M059J (cell line): ENCODE data around the gene ADGRG6. TPM values are rescaled to one million over a fixed set of nuclear protein-coding genes. Genes with fewer than 3 reads are reported as not detected.
A peak's percentile ranks its signal among the peaks of the same experiment; 100 is the strongest.
"Not testable (repeated sequence)": the region's sequence is repeated elsewhere in the genome, so short reads cannot be mapped to it uniquely, and the experiment has no call there.

Source experiments
- DNase-seq: peaks from one replicate; pipeline ENCODE4 v3.0.0-alpha.2; 2012; ENCODE audit warnings: low read depth
- total RNA-seq: library from RNA; depleted of rRNA; stranded (reverse); fragments of >200 nt; shearing (Covaris generic); gene quantifications from 2 replicates; pipeline ENCODE4 v1.2.3, GENCODE V29; 2014

Gene ADGRG6
- total RNA-seq, 1 experiment from 2014 or later, result 8.8 TPM

- DNase-seq, result peak; percentile 35
Measured at GRCh38 chr6:142407685-142408273, 106.0 kb downstream of the ADGRG6 start.

DNA sequence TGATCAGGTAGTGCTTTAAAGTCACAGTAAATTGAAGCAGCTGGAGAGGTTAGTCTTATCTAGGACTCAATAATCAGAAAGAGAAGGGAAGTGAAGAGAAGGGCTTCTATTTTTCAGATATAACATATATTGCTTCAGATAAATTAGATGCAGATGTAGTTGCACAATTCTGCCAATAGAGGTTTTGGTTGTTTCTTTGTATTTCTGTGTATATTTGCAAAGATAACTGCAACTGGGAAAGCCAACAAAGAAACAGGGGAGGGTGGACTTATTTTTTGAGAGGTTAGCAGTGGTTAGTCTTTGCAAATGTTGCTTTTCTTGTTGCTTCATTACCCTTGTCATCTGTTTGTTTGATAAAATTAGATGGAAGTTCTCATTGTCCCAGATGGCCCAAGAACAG is 106.6 kb downstream of the ADGRG6 start:
- no peak for DNase-seq

GRCh38 chr6:142409794-142410193 is 108.0 kb downstream of the ADGRG6 start:
- no peak for DNase-seq

DNA sequence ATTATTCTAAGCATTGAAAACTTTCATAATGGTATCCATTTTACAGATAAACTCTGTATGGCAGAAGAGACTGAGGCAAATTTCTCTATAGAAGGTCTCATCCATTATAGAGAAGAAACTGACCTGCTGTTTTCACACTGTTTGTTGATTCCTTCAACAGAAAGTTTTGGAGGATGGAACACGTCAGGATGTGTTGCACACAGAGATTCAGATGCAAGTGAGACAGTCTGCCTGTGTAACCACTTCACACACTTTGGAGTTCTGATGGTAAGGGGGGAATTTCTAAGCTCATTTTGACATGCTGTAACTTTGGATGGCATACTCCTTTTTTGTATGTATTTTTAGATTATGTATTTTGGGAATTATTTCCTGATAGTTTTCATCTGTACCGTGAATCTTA is 109.3 kb downstream of the ADGRG6 start:
- DNase-seq, result no peak

DNA sequence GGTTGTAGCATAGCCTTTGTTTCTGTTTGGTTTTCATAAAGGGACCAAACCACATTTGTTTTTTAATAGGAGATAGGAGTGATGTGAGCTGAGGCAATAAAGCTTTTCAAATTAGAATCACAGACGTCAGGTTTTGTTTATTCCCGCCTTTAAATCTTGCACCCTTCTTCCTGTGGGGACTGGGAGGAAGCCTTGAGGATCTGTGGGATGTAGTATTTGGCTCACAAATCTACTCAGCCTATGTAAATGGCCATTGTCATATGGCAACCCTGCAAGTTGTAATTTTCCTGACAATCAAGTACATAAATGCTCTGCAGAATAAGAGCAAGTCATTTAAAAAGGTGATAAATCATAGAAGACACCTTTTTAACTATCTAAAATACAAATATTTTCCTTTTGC is 110.4 kb downstream of the ADGRG6 start:
- no peak for DNase-seq

DNA sequence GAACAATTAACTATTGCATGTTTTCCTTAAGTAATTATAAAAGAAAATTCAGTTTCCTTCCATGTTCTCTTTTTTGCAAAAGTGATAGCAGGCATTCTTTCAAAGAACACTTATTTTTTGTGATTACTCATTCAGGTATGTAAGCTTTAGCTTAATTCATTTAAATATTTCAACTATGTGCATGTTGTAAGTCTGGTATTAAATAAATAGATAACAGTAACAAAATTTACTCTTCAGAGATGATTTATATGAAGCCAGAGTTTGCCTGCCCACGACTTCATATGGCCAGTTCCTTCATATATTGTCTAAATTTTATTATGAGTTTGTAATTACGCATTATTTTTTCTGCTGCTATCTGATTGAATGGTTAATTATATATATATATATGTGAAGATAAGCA is 110.9 kb downstream of the ADGRG6 start:
- DNase-seq, result no peak

DNA sequence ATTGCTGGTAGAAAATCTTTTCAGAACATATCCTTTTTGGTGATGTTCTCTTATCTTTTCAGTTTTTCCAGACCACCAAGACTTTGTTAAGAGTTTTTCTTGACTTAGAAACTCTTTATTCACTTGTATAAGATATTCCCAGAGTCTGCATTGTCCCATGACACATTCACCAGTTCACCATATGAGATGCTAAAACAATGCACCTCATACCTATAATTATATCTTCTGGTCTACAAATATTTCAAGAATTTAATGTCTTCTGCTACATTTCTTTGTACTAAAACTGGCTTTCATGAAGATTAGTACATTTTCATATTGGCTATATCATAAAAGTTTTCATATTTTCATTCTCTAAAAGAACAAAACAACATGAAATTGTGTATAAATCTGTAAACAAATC is 111.3 kb downstream of the ADGRG6 start:
- peak; percentile 77 for DNase-seq

DNA sequence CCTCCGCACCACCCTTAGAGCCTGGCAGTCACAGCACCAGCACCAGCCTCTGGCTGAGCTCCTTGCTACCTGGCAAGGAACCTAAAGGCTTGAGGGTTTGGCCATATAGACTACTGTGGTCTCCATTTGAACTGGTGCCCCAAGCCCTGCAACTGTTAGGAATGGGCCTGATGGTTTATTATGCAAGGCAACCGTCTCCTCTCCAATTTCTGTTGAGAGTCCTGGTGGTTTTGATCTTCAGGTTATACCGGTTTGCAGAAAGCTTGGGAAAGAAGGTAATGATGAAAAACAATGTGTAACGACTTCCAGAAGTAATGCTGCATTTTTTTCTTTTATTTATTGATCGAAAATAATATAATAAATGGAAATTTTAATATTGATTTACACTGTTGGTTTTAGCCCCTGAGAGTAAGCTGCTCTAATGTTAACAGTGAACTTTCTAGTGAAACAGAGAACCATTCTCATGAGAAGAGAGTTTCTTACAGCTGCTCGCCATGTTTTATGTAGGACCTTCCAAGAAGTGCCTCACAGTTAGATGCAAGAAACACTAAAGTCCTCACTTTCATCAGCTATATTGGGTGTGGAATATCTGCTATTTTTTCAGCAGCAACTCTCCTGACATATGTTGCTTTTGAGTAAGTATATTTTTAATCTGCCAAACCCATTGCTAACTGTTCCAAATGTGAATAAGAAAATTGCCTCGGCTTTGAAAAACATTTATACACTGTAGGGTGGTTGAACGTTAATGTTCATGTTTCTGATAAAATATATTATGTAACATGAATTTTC is 112.8 kb downstream of the ADGRG6 start:
- DNase-seq, result no peak

DNA sequence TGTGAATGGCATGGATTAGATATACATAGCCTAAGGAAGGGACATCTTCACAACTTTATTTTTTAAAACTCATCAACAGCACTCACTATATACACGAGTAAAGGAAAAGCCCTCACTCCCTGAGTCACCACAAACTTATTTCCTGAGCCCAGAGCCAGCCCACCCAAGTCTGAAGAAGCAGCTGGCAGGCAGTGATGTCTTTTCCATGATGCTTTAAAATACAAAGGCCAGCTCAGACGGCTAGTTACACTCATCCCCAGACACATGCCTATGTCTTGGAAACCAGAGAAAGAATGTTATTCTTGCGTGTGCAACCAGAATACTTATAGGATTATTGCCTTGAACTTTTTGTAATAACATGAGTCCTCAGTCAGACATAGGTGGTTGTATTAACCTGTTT is 114.4 kb downstream of the ADGRG6 start:
- peak; percentile 94 for DNase-seq

- no peak for DNase-seq
Measured at GRCh38 chr6:142416686-142417085, 114.9 kb downstream of the ADGRG6 start.

DNA sequence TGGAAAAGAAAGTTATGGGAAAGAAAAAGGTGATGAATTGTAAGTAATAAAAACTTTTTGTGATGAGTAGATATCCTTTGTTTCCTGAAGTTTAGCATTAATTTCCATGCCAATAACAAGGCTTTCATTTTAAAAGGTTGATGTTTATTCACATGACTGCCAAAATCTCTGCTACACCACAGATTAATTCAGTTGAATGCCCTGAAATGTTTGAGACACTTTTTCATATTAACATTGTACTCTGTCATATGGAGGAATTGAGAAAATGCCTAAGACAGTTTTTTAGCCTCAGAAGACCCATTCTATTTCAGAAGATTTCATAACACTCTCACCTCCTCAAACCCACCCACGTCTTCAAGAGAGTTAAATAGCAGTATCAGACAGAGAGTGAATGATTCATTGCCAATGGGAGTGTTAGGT is 115.5 kb downstream of the ADGRG6 start:
- peak; percentile 63 for DNase-seq

DNA sequence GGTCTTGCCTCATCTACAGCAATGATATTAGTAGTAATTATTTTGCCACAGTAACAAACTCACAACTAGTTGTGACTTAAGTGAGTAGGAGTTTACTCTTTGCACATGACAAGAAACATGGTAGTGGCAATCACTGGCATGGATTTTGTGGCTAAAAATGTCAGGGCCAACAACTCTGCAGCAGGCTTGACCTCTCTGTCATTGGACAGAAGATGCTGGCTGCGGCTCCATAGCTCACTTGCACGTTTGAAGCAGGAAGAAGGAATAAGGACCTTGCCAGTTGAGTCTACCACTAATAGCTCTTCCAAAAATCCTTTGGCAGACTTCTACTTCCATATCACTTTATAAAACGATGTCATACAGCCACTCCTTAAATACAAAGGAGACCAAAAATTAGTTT is 117.3 kb downstream of the ADGRG6 start:
- no peak for DNase-seq

- no peak for DNase-seq
Measured at GRCh38 chr6:142420802-142421201, 119.0 kb downstream of the ADGRG6 start.

DNA sequence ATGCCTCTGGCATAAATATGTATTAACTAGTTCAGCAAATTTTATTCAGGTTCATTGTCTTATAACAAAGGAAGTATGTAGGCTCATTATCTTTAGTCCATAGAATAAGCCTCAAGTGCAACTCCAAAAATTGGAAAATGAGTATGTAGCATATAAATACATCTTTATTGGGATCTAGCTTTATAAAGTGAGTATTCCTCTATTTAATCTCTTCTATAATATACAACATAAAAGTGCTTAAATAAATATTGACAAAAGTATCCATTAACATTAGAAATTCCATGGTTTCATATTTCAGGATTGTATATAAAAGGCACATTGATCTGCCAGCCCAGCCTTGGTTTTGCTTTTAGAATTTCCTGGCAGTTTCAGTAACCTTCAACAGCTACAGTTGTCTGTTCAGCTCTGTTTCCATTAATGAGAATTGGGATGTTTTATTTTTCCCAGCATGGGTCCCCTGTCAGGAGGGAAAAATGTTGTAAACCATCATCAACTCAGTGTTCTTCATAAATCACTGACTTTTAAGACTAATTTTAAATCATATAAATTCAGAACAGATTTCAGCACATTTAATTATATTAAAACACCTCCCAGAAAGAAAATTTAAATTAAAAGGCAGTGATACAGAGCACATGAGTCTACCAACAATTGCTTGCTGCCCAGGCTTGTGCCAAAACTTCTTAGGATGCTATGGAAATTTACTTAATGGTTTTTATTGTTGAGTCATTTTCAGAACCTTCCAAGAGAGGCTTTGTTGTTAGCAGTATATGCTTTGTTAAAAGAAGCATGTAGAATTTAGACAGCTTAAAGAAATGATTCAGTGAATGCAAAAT is 119.7 kb downstream of the ADGRG6 start:
- peak; percentile 48 for DNase-seq

DNA sequence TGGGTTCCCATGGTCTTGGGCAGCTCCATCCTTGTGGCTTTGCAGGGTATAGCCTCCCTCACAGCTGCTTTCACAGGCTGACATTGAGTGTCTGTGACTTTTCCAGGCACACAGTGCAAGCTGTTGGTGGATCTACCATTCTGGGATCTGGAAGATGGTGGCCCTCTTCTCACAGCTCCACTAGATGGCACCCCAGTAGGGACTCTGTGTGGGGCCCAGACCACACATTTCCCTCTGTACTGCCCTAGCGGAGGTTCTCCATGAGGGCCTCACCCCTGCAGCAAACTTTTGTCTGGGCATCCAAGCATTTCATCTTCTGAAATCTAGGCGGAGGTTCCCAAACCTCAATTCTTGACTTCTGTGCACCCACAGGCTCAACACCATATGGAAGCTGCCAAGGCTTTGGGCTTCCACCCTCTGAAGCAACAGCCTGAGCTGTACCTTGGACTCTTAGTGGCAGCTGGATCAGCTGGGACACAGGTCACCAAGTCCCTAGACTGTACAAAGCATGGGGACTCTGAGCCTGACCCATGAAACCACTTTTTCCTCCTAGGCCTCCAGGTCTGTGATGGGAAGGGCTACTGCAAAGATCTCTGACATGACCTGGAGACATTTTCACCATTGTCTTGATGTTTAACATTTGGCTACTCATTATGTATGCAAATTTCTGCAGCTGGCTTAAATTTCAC is 124.8 kb downstream of the ADGRG6 start:
- DNase-seq, result not testable (repeated sequence)

DNA sequence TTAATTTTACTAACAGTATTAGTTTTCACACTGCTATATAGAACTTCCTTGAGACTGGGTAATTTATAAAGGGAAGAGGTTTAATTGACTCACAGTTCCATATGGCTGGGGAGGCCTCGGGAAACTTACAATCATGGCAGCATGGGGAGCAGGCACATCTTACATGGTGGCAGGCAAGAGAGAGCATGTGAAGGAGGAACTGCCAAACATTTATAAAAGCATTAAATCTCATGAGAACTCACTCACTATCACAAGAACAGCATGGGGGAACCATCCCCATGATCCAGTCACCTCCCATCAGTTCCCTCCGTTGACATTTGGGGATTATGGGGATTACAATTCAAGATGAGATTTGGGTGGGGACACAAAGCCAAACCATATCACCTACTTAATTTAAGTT is 126.7 kb downstream of the ADGRG6 start:
- DNase-seq, result not testable (repeated sequence)

DNA sequence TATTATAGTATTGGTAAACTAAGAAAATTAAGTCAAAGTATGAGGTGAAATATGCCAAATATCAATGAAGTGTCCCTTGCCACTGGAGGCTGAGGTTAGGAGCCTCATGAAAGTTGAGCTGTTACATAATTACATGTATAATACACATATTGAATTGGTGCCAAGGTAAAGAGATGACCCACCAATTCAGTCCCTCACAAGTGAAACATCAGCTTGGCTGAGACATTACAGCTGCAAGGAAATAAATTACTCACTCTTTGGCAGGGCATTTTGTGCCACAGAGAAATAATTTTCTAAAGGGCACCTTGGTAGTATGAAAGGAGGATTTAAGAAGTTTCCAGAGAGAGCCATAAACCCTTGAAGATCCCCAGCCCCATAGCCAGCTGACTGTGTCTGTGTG is 127.4 kb downstream of the ADGRG6 start:
- DNase-seq, result peak; percentile 15

DNA sequence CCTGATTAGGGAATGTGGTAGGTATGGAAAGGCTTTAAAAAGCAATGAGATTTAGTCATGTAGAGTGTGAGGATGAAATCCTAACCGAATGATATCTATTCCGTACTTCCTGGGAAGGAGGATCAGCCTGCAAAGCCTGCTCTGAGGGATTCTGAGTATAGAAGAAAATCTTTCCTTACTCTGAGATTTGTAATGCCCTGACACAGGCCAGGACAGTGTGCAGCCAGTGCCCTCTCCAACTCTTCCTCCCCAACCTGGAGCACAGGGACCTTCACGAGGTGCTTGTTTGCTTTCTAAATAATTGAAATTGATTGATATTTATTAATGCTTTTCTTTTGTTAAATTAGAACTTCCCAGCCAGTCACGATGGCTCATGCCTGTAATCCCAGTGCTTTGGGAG is 131.6 kb downstream of the ADGRG6 start:
- DNase-seq, result no peak

- DNase-seq, result no peak
Measured at GRCh38 chr6:142438898-142439297, 137.1 kb downstream of the ADGRG6 start.

GRCh38 chr6:142440600-142441293 is 138.9 kb downstream of the ADGRG6 start:
- no peak for DNase-seq

DNA sequence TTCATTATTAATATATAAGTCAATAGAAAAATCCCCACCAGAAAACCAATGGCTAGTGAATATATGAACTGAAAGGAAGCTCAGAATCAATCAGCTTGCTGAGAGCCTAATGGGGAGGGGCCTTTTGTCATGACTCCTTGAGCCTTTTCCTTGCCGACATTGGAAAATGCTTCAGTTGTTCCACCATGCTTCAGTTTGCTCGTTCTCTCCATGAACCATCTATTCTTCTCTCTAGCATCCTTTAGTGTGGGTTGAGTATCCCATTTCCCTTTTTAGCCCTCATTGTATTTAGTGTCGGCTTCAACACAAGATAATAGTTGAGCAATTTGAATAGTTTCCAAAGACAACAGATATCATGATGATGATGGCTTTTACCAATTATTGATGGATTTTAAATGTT is 139.9 kb downstream of the ADGRG6 start:
- no peak for DNase-seq
